ENCODE measurements around the gene TCOF1.

DNA sequence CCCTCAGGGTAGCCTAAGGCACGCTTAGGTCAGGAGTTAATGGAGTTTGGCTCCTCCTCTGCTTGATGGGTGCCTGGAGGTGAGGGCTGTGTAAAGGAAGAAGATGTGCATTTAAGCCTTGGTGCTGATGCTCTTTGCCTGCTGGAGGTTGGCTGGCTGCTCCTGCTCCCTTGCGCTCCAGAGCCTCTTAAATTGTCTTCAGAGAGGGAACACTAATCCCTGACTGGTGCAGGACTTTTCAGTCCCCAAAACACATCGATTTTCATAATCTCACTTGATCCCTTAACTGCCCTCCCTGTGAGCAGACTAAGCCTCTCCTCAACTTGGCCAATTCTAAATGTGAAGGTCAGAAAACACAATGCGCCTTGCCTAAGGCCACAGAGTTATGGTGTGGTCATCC lies 16.2 kb upstream of the TCOF1 start:
- TF ChIP-seq, protein P1, sequence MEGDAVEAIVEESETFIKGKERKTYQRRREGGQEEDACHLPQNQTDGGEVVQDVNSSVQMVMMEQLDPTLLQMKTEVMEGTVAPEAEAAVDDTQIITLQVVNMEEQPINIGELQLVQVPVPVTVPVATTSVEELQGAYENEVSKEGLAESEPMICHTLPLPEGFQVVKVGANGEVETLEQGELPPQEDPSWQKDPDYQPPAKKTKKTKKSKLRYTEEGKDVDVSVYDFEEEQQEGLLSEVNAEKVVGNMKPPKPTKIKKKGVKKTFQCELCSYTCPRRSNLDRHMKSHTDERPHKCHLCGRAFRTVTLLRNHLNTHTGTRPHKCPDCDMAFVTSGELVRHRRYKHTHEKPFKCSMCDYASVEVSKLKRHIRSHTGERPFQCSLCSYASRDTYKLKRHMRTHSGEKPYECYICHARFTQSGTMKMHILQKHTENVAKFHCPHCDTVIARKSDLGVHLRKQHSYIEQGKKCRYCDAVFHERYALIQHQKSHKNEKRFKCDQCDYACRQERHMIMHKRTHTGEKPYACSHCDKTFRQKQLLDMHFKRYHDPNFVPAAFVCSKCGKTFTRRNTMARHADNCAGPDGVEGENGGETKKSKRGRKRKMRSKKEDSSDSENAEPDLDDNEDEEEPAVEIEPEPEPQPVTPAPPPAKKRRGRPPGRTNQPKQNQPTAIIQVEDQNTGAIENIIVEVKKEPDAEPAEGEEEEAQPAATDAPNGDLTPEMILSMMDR (IDR thresholded peaks at IDR 0.05), result no peak
- TF ChIP-seq POLR2A (IDR thresholded peaks at IDR 0.05), result no peak
- no peak for TF ChIP-seq POLR2AphosphoS5 (IDR thresholded peaks at IDR 0.05)
